Retinal pigment epithelial cell (primary cell): ENCODE results near the gene IVL.
A peak's percentile ranks its signal among the peaks of the same experiment; 100 is the strongest.

Source experiments
- DNase-seq: peaks from one replicate; pipeline ENCODE4 v3.0.0-alpha.2; 2010; ENCODE audit warnings: low read depth
- H3K4me3 ChIP-seq: 2 replicates; pipeline ENCODE4 v1.5.1; 2011; ENCODE audit warnings: mild to moderate bottlenecking, low read length, control low read depth, moderate library complexity
- TF ChIP-seq, protein P1 (sequence below): conservative IDR thresholded peaks from 2 replicates; pipeline ENCODE4 v1.5.1; 2011; ENCODE audit warnings: low read depth, low read length, control low read depth, inconsistent platforms

IVL gene

DNA sequence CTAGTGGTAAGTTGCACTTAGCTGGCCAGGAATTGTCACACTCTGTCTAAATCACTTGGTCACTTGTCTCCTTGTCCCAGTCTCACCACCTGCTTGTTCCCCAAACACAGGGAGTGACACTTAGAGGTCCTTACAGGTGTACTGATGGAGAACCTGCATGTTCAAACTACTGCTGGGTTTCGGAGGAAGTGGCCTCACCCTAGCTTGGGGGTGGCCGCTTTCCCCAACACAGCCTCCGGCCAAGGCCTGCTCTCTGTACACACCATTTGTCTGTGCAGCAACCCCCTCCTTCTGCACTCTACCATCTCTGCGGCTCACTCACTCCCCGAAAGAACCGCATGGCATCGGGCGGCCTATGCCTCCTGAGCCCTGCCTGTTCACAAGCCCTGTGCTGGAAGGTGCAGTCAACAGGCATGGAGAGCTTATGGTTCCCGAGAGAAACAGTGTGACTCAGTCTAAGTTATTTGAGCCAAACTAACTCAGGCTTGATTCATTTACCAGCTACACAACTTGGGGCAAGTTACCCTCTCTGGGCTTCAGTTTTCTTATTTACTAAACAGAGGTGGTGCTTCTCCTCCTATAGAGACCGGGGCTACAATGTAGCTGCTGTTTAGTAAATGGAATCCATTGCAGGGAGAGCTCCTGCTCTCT is 51.6 kb downstream of the IVL start:
- H3K4me3 ChIP-seq, result no peak overlapping the region
- DNase-seq, result no peak
- TF ChIP-seq, protein P1, sequence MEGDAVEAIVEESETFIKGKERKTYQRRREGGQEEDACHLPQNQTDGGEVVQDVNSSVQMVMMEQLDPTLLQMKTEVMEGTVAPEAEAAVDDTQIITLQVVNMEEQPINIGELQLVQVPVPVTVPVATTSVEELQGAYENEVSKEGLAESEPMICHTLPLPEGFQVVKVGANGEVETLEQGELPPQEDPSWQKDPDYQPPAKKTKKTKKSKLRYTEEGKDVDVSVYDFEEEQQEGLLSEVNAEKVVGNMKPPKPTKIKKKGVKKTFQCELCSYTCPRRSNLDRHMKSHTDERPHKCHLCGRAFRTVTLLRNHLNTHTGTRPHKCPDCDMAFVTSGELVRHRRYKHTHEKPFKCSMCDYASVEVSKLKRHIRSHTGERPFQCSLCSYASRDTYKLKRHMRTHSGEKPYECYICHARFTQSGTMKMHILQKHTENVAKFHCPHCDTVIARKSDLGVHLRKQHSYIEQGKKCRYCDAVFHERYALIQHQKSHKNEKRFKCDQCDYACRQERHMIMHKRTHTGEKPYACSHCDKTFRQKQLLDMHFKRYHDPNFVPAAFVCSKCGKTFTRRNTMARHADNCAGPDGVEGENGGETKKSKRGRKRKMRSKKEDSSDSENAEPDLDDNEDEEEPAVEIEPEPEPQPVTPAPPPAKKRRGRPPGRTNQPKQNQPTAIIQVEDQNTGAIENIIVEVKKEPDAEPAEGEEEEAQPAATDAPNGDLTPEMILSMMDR, result no peak

DNA sequence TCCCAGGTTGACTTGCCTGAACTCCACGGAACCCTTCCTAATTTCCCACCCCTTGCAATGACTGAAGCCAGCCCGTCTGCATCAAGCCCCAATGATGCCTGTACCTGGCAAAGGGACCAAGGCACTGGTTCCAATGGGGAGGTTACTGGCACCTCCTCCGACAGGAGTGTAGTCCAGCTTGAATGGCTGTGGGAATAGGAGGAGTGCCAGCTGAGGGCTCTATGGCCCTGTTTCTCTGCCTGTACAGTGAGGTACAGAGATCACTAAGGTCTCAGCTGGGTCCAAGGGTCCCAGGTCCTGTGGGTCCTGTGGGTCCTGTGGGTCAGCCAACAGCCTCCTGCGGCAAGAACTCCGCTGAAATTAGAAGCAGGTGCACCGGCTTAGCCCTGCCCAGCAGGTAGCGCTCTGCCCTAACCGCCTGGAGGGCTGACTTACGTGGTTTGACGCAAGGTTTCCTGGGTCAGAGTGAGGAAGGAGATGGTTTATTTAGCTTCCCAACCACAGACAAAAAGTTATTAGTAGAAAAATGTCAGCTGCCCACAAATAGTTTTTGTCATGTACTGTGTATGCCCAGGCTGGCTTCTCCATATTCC is 52.2 kb downstream of the IVL start:
- no peak for DNase-seq
- TF ChIP-seq, protein P1, result peak; percentile 9
- no peak overlapping the region for H3K4me3 ChIP-seq
